H1 (cell line): ENCODE data around the gene EEIG1. TPM values are rescaled to one million over a fixed set of nuclear protein-coding genes. Genes with fewer than 3 reads are reported as not detected.

Source experiments
- CTCF ChIA-PET: fragments of 300-600 bp; sonication (Branson Sonifier 250); formaldehyde crosslinking; loops from one replicate; lab custom pipeline; 2021; ENCODE audit not compliant: partially characterized antibody; lab: Charles Lee
- POLR2A ChIA-PET: fragments of 300-600 bp; sonication (Branson Sonifier 250); formaldehyde crosslinking; loops from one replicate; lab custom pipeline; 2021; ENCODE audit warnings: inconsistent platforms; ENCODE audit not compliant: partially characterized antibody; lab: Charles Lee
- DNase-seq, 2 experiments: peaks; one replicate each; pipeline versions ENCODE4 v3.0.0 to v3.0.0-alpha.2; 2010 to 2022; ENCODE audit warnings: low spot score in 2 of 2, low read depth in 1 of 2, mixed read lengths in 1 of 2
- FAIRE-seq: peaks from 2 replicates; lab custom pipeline; 2011; peaks lifted over from hg19 to GRCh38; lab: Jason Lieb, UNC
- H2AFZ ChIP-seq: 2 replicates; pipeline ENCODE4 v1.8.1; 2012; ENCODE audit warnings: low read length, inconsistent platforms
- H2AK5ac ChIP-seq: 2 replicates; pipeline ENCODE4 v1.6.1; 2013; ENCODE audit warnings: low read depth, low read length
- H2BK120ac ChIP-seq: replicated peaks from 2 replicates; pipeline ENCODE3; 2013; ENCODE audit warnings: low read depth, low read length, inconsistent platforms
- H2BK12ac ChIP-seq: 2 replicates; pipeline ENCODE4 v1.6.1; 2013; ENCODE audit warnings: low read depth, low read length
- H2BK15ac ChIP-seq: 2 replicates; pipeline ENCODE4 v1.6.1; 2013; ENCODE audit warnings: low read length
- H2BK20ac ChIP-seq: 2 replicates; pipeline ENCODE4 v1.6.1; 2013; ENCODE audit warnings: low read length
- H2BK5ac ChIP-seq: 2 replicates; pipeline ENCODE4 v1.6.1; 2013; ENCODE audit warnings: low read depth, low read length
- H3K14ac ChIP-seq: 2 replicates; pipeline ENCODE4 v1.6.1; 2013; ENCODE audit warnings: inconsistent platforms; ENCODE audit not compliant: insufficient read length
- H3K18ac ChIP-seq: 2 replicates; pipeline ENCODE4 v1.6.1; 2013; ENCODE audit warnings: low read length; ENCODE audit errors: extremely low read depth
- H3K23ac ChIP-seq: 2 replicates; pipeline ENCODE4 v1.6.1; 2013; ENCODE audit warnings: inconsistent platforms; ENCODE audit not compliant: insufficient read length
- H3K23me2 ChIP-seq: 2 replicates; pipeline ENCODE4 v1.6.1; 2013; ENCODE audit warnings: low read depth, low read length
- H3K27ac ChIP-seq: 2 replicates; pipeline ENCODE4 v1.6.1; 2011; ENCODE audit warnings: low read depth, low read length, inconsistent platforms
- H3K27me3 ChIP-seq, 4 experiments: replicated peaks in 1 of 4; 1 replicate in 1 of 4; 2 replicates in 3 of 4; pipeline versions ENCODE4 v1.6.1 to v1.8.1; 2011 to 2013; ENCODE audit warnings: low read length in 3 of 4, mild to moderate bottlenecking in 3 of 4, inconsistent platforms in 2 of 4, mixed read lengths in 2 of 4, moderate library complexity in 1 of 4; ENCODE audit not compliant: control insufficient read depth in 3 of 4, insufficient read depth in 3 of 4; ENCODE audit errors: extremely low read depth in 1 of 4
- H3K36me3 ChIP-seq, 4 experiments: 2 replicates each; pipeline versions ENCODE4 v1.6.1 to v1.8.1; 2011 to 2013; ENCODE audit warnings: mild to moderate bottlenecking in 4 of 4, low read length in 3 of 4, moderate library complexity in 2 of 4, control low read depth in 1 of 4, inconsistent platforms in 1 of 4; ENCODE audit not compliant: insufficient read depth in 4 of 4, control insufficient read depth in 2 of 4
- H3K4ac ChIP-seq: replicated peaks from 2 replicates; pipeline ENCODE3; 2013; ENCODE audit warnings: low read length, low read depth, mixed read lengths, inconsistent platforms; ENCODE audit not compliant: insufficient read length
- H3K4me1 ChIP-seq, 4 experiments: replicated peaks in 1 of 4; 1 replicate in 1 of 4; 2 replicates in 3 of 4; pipeline versions ENCODE4 v1.6.1 to v1.8.1; 2011 to 2013; ENCODE audit warnings: low read length in 3 of 4, inconsistent platforms in 2 of 4, mixed read lengths in 1 of 4; ENCODE audit not compliant: insufficient read depth in 4 of 4, control insufficient read depth in 3 of 4
- H3K4me2 ChIP-seq, 2 experiments: 2 replicates each; pipeline versions ENCODE4 v1.6.1 to v1.8.1; 2011 to 2013; ENCODE audit warnings: low read depth in 2 of 2, low read length in 2 of 2, control low read depth in 1 of 2, inconsistent platforms in 1 of 2, mild to moderate bottlenecking in 1 of 2; ENCODE audit not compliant: insufficient read depth in 1 of 2
- H3K4me3 ChIP-seq, 4 experiments: fragments of 200-600, 300-600 bp in 1 of 4; sonication (generic), shearing (Covaris generic), sonication (Bioruptor Twin) in 1 of 4; 2 replicates each; pipeline versions ENCODE4 v1.5.1 to v1.8.1; 2011 to 2016; ENCODE audit warnings: low read length in 4 of 4, low read depth in 3 of 4, control low read depth in 2 of 4, inconsistent platforms in 2 of 4, mild to moderate bottlenecking in 2 of 4, mixed read lengths in 1 of 4, moderate library complexity in 1 of 4; ENCODE audit not compliant: insufficient read depth in 2 of 4; ENCODE audit errors: extremely low read depth in 1 of 4
- H3K56ac ChIP-seq: replicated peaks from 2 replicates; pipeline ENCODE3; 2013; ENCODE audit warnings: low read depth, mild to moderate bottlenecking, mixed read lengths, low read length, inconsistent platforms; ENCODE audit not compliant: insufficient read length
- H3K79me1 ChIP-seq: 2 replicates; pipeline ENCODE4 v1.6.1; 2013; ENCODE audit warnings: low read depth, low read length, control low read depth
- H3K79me2 ChIP-seq, 2 experiments: 2 replicates each; pipeline versions ENCODE4 v1.6.1 to v1.8.1; 2012 to 2013; ENCODE audit warnings: low read length in 2 of 2, mild to moderate bottlenecking in 2 of 2, inconsistent platforms in 1 of 2; ENCODE audit not compliant: insufficient read depth in 2 of 2, control insufficient read depth in 1 of 2
- H3K9ac ChIP-seq, 4 experiments: replicated peaks in 1 of 4; 1 replicate in 1 of 4; 2 replicates in 3 of 4; pipeline versions ENCODE4 v1.6.1 to v1.8.1; 2011 to 2013; ENCODE audit warnings: low read depth in 3 of 4, low read length in 3 of 4, control low read depth in 2 of 4, mild to moderate bottlenecking in 2 of 4, moderate library complexity in 2 of 4, inconsistent platforms in 1 of 4; ENCODE audit errors: extremely low read depth in 1 of 4
- H3K9me3 ChIP-seq, 2 experiments: 2 replicates each; pipeline versions ENCODE4 v1.6.1 to v1.8.1; 2012 to 2013; ENCODE audit warnings: mild to moderate bottlenecking in 2 of 2, moderate library complexity in 2 of 2, control low read depth in 1 of 2, inconsistent platforms in 1 of 2, low read depth in 1 of 2, low read length in 1 of 2, mixed read lengths in 1 of 2; ENCODE audit not compliant: insufficient read depth in 2 of 2
- H4K20me1 ChIP-seq, 2 experiments: replicated peaks in 1 of 2; 2 replicates each; pipeline versions ENCODE3 to v1.8.1; 2011 to 2013; ENCODE audit warnings: inconsistent platforms in 2 of 2, low read length in 2 of 2, mild to moderate bottlenecking in 1 of 2; ENCODE audit not compliant: insufficient read depth in 2 of 2, control insufficient read depth in 1 of 2
- H4K5ac ChIP-seq: 2 replicates; pipeline ENCODE4 v1.6.1; 2013; ENCODE audit warnings: low read length, low read depth, mixed read lengths, inconsistent platforms; ENCODE audit not compliant: insufficient read length
- H4K8ac ChIP-seq: 2 replicates; pipeline ENCODE4 v1.8.0; 2013; ENCODE audit warnings: mild to moderate bottlenecking, moderate library complexity, low read length, inconsistent platforms; ENCODE audit not compliant: insufficient read depth; ENCODE audit errors: extremely low read depth
- H4K91ac ChIP-seq: replicated peaks from 2 replicates; pipeline ENCODE3; 2013; ENCODE audit warnings: low read length, mixed read lengths, inconsistent platforms; ENCODE audit not compliant: insufficient read length
- BRCA1 ChIP-seq: IDR thresholded peaks from 2 replicates; pipeline ENCODE4 v1.6.1; 2012; ENCODE audit warnings: low read depth, low read length, improper control_type of control experiment
- CEBPB ChIP-seq: IDR thresholded peaks from 2 replicates; pipeline ENCODE4 v1.6.1; 2012; ENCODE audit warnings: low read depth, low read length
- HDAC6 ChIP-seq: IDR thresholded peaks from one replicate; pipeline ENCODE4 v1.7.1; 2012; ENCODE audit warnings: low read depth, mild to moderate bottlenecking, inconsistent platforms, low read length, moderate library complexity
- KDM1A ChIP-seq: fragments of 200-600, 300-600 bp; sonication (generic); IDR thresholded peaks from 2 replicates; pipeline ENCODE4 v1.7.1; 2016; ENCODE audit warnings: mild to moderate bottlenecking, low read length, borderline replicate concordance
- NRF1 ChIP-seq: IDR thresholded peaks from 2 replicates; pipeline ENCODE4 v1.6.1; 2011; ENCODE audit warnings: mild to moderate bottlenecking, low read depth, low read length, improper control_type of control experiment
- RAD21 ChIP-seq, 2 experiments: IDR thresholded peaks in 1 of 2; conservative IDR thresholded peaks in 1 of 2; 2 replicates each; pipeline ENCODE4 v1.6.1; 2011; ENCODE audit warnings: low read depth in 2 of 2, low read length in 2 of 2, improper control_type of control experiment in 1 of 2, inconsistent platforms in 1 of 2, mild to moderate bottlenecking in 1 of 2, moderate library complexity in 1 of 2
- RFX5 ChIP-seq: IDR thresholded peaks from 2 replicates; pipeline ENCODE4 v1.6.1; 2011; ENCODE audit warnings: low read depth, low read length, improper control_type of control experiment, borderline replicate concordance
- SUZ12 ChIP-seq: fragments of 200-600 bp; sonication (generic); IDR thresholded peaks from 2 replicates; pipeline ENCODE4 v1.6.1; 2012; ENCODE audit warnings: mild to moderate bottlenecking, inconsistent platforms, low read length, moderate library complexity, mixed read lengths
- TCF12 ChIP-seq: IDR thresholded peaks from 2 replicates; pipeline ENCODE4 v1.6.1; 2011; ENCODE audit warnings: low read depth, mild to moderate bottlenecking, low read length
- WGBS, 2 experiments: shearing (Covaris generic) in 1 of 2; methylation state at CpG; one replicate each; pipeline versions ENCODE4 v1.1.6 to v1.1.7; 2013 to 2015; ENCODE audit warnings: low lambda C conversion rate in 2 of 2, mixed read lengths in 2 of 2, inconsistent platforms in 1 of 2, low coverage in 1 of 2, missing lambda C conversion rate in 1 of 2; ENCODE audit not compliant: insufficient replicate concordance in 2 of 2, insufficient coverage in 1 of 2, insufficient read length in 1 of 2; ENCODE audit errors: extremely low coverage in 1 of 2, missing lambda C conversion rate in 1 of 2; 5-methylcytosine and 5-hydroxymethylcytosine counted together
- polyA plus RNA-seq, 7 experiments: library from polyadenylated mRNA; depleted of rRNA in 3 of 7; stranded (reverse) in 5 of 7; unstranded in 2 of 7; fragments of >200 nt in 5 of 7; fragments of 200-250 nt in 2 of 7; gene quantifications; 1 replicate in 5 of 7; 2 replicates in 1 of 7; 4 replicates in 1 of 7; pipeline versions ENCODE4 v1.2.1 to v1.2.3, GENCODE V29; 2011 to 2013; ENCODE audit warnings: missing spikeins in 2 of 7, mixed read lengths in 2 of 7
- total RNA-seq: library from RNA; stranded (reverse); fragmentation: NEBNext Ultra II Directional; extraction: Animal tissue kit (Norgen Biotek cat#: 25700); gene quantifications from 2 replicates; pipeline ENCODE4 v1.2.1, GENCODE V29; 2021
- TF ChIP-seq, protein P1 (sequence below): IDR thresholded peaks from 2 replicates; pipeline ENCODE4 v1.6.1; 2011; ENCODE audit warnings: low read length, improper control_type of control experiment

The EEIG1 gene
- total and polyA plus RNA-seq, 2 of the 8 experiments (the other 6 are each of a cell fraction or from before 2014, with no cell fraction given): 29.8 to 50.8 TPM

DNA sequence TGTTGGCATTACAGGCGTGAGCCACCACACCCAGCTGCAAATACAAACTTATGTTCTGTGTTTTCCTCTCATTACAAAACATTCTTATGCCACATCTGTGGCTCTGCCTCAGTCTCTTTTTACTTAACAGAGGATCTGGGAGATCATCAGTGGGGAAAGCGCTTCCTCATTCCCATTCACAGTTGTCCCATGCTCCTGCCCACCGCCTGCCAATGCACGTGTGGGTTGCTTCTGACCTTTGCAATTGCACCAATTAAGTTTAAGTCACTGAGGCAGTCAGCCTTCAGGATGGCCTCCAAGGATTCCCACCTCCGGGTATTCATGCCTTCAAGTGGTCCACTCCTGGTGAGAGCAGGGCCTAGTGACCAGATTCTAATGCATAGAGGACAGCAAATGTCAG, 34.9 kb upstream of the EEIG1 start:
- no peak overlapping the region for H2BK5ac ChIP-seq
- H3K4ac ChIP-seq: no peak overlapping the region
- no peak overlapping the region for H3K27ac ChIP-seq
- no peak overlapping the region for H2BK15ac ChIP-seq
- no peak overlapping the region for H3K56ac ChIP-seq
- H4K91ac ChIP-seq: no peak overlapping the region
- no peak overlapping the region for H2BK120ac ChIP-seq
- H3K79me2 ChIP-seq: no peaks in the 10 kb centered on the region
- H2BK12ac ChIP-seq: no peak overlapping the region
- no peak overlapping the region for H3K23ac ChIP-seq
- no peak overlapping the region for H3K9ac ChIP-seq
- CTCF ChIA-PET: interaction anchor here (0.8 to 38.5 kb wide), 2 partner anchors 19 to 67 kb away, joined by 3 to 825 read pairs; partner anchors contain the start of gene DPM2
- no peaks in the 10 kb centered on the region for H3K79me1 ChIP-seq
- H3K18ac ChIP-seq: no peak overlapping the region
- H2AFZ ChIP-seq: no peak overlapping the region
- 89% methylated on average over 5 of the region's 5 CpGs; no CpG with 5 or more reads in 1 of the 2 experiments for WGBS, 2 experiments
- peaks cover 2 to 6% (median 4%) of the 10 kb centered on the region in 4 experiments; a peak in 6 of 7 replicates for H3K4me1 ChIP-seq
- POLR2A ChIA-PET: interaction anchor here (1.8 kb wide), 1 partner anchor 10 kb away, joined by 3 read pairs; no protein-coding TSS in a partner anchor
- H3K23me2 ChIP-seq: no peaks in the 10 kb centered on the region
- H2BK20ac ChIP-seq: no peak overlapping the region
- H3K36me3 ChIP-seq: no peaks in the 10 kb centered on the region
- H4K8ac ChIP-seq: peak overlapping the region; percentile 35; the same call in 1 of the 2 replicates
- no peak overlapping the region for H3K14ac ChIP-seq
- no peaks in the 10 kb centered on the region for H4K20me1 ChIP-seq
- no peaks in the 10 kb centered on the region for H3K27me3 ChIP-seq
- H3K4me2 ChIP-seq: no peak overlapping the region
- no peaks in the 10 kb centered on the region for H3K9me3 ChIP-seq
- no peak overlapping the region for H2AK5ac ChIP-seq
- no peak overlapping the region for H3K4me3 ChIP-seq
- FAIRE-seq: no peak
- no peak overlapping the region for H4K5ac ChIP-seq
- DNase-seq: no peak
- TF ChIP-seq SUZ12 (no peak), HDAC6 (no peak), TCF12 (no peak), BRCA1 (no peak), RAD21 (IDR thresholded peaks at IDR 0.05 in 1 of 2, conservative IDR thresholded peaks at IDR 0.05 in 1 of 2; ENCODE audit: low read depth in 2 of 2, low read length in 2 of 2) (no peak), KDM1A (no peak), CEBPB (no peak), RFX5 (no peak), NRF1 (no peak)
- TF ChIP-seq, protein P1, sequence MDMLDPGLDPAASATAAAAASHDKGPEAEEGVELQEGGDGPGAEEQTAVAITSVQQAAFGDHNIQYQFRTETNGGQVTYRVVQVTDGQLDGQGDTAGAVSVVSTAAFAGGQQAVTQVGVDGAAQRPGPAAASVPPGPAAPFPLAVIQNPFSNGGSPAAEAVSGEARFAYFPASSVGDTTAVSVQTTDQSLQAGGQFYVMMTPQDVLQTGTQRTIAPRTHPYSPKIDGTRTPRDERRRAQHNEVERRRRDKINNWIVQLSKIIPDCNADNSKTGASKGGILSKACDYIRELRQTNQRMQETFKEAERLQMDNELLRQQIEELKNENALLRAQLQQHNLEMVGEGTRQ: no peak
